HepG2 (cell line): ENCODE results near the gene RILP. TPM values are rescaled to one million over a fixed set of nuclear protein-coding genes. Genes with fewer than 3 reads are reported as not detected.
A peak's percentile ranks its signal among the peaks of the same experiment; 100 is the strongest.

ENCODE experiments used
- BORCS8-MEF2B ChIP-seq: sonication (generic); formaldehyde crosslinking; IDR thresholded peaks from 2 replicates; pipeline ENCODE4 v1.8.0; 2022; ENCODE audit warnings: mild to moderate bottlenecking, missing genetic modification reagents
- CREB1 ChIP-seq, 2 experiments: fragments of 450-650 bp in 1 of 2; IDR thresholded peaks; 2 replicates each; pipeline ENCODE4 v1.6.1; 2016 to 2017; ENCODE audit warnings: control low read depth in 1 of 2, mild to moderate bottlenecking in 1 of 2, missing compliant biosample characterization in 1 of 2, missing genetic modification characterization in 1 of 2
- FOXA1 ChIP-seq, 2 experiments: fragments of 450-650 bp in 1 of 2; sonication (generic) in 1 of 2; formaldehyde crosslinking in 1 of 2; IDR thresholded peaks; 2 replicates each; pipeline versions ENCODE4 v1.4.0 to v1.6.1; 2016 to 2020; ENCODE audit warnings: missing genetic modification reagents in 1 of 2
- FOXA3 ChIP-seq: IDR thresholded peaks from 2 replicates; pipeline ENCODE4 v1.6.1; 2016; ENCODE audit warnings: missing genetic modification reagents, missing compliant biosample characterization
- KLF16 ChIP-seq, 2 experiments: sonication (generic) in 1 of 2; formaldehyde crosslinking in 1 of 2; IDR thresholded peaks; 2 replicates each; pipeline versions ENCODE4 v1.6.1 to v1.8.0; 2016 to 2023; ENCODE audit warnings: missing genetic modification reagents in 2 of 2, missing compliant biosample characterization in 1 of 2
- MAFF ChIP-seq: IDR thresholded peaks from 2 replicates; pipeline ENCODE4 v1.6.1; 2011; ENCODE audit warnings: low read depth, low read length, improper control_type of control experiment
- PHB2 ChIP-seq: fragments of 450-650 bp; IDR thresholded peaks from 2 replicates; pipeline ENCODE4 v1.6.1; 2018; ENCODE audit not compliant: partially characterized antibody
- SCMH1 ChIP-seq: sonication (generic); formaldehyde crosslinking; IDR thresholded peaks from 2 replicates; pipeline ENCODE4 v1.9.0; 2021; ENCODE audit warnings: missing genetic modification reagents, mild to moderate bottlenecking, borderline replicate concordance
- ZFAT ChIP-seq: sonication (generic); formaldehyde crosslinking; conservative IDR thresholded peaks from 2 replicates; pipeline ENCODE4 v1.8.1; 2023; ENCODE audit warnings: missing genetic modification reagents, inconsistent platforms
- ZFP36 ChIP-seq: fragments of 150-350 bp; IDR thresholded peaks from 2 replicates; pipeline ENCODE4 v1.6.1; 2018; ENCODE audit warnings: borderline replicate concordance, low read length, low read depth; ENCODE audit not compliant: partially characterized antibody
- ZNF17 ChIP-seq: sonication (generic); formaldehyde crosslinking; IDR thresholded peaks from 2 replicates; pipeline ENCODE4 v1.5.0; 2020; ENCODE audit warnings: mild to moderate bottlenecking, missing genetic modification reagents
- ZNF24 ChIP-seq: fragments of 450-650 bp; IDR thresholded peaks from 2 replicates; pipeline ENCODE4 v1.6.1; 2017; ENCODE audit warnings: antibody characterized with exemption, mild to moderate bottlenecking
- ZNF878 ChIP-seq: sonication (generic); formaldehyde crosslinking; IDR thresholded peaks from 2 replicates; pipeline ENCODE4 v1.8.1; 2023; ENCODE audit warnings: mild to moderate bottlenecking, missing genetic modification reagents, moderate library complexity
- polyA plus RNA-seq, 8 experiments: library from polyadenylated mRNA; depleted of rRNA in 3 of 8; stranded (reverse) in 7 of 8; unstranded in 1 of 8; fragments of >200 nt; fragmentation: Illumina TruSeq in 4 of 8; extraction: Trizol in 4 of 8; gene quantifications; 2 replicates each; pipeline versions ENCODE4 v1.2.1 to v1.2.3, GENCODE V29; 2011 to 2016; ENCODE audit warnings: low read depth in 4 of 8, missing spikeins in 1 of 8, mixed read lengths in 1 of 8; ENCODE audit not compliant: insufficient read depth in 1 of 8
- total RNA-seq, 5 experiments: library from RNA; depleted of rRNA; stranded (reverse); fragments of >200 nt; fragmentation: Illumina TruSeq; extraction: Trizol; gene quantifications; 2 replicates each; pipeline ENCODE4 v1.2.3, GENCODE V29; 2016; ENCODE audit warnings: low read depth in 1 of 5
- TF ChIP-seq, protein P1 (sequence below): sonication (generic); formaldehyde crosslinking; IDR thresholded peaks from 2 replicates; pipeline ENCODE4 v1.5.0; 2020; ENCODE audit warnings: missing genetic modification reagents
- TF ChIP-seq, protein P2 (sequence below): sonication (generic); formaldehyde crosslinking; IDR thresholded peaks from 2 replicates; pipeline ENCODE4 v1.4.0; 2020; ENCODE audit warnings: missing genetic modification reagents; ENCODE audit errors: not compliant biosample characterization
- TF ChIP-seq, protein P3 (sequence below): sonication (generic); formaldehyde crosslinking; IDR thresholded peaks from 2 replicates; pipeline ENCODE4 v1.8.0; 2022; ENCODE audit warnings: missing genetic modification reagents, mild to moderate bottlenecking, inconsistent platforms, borderline replicate concordance
- TF ChIP-seq, protein P4 (sequence below): sonication (generic); formaldehyde crosslinking; IDR thresholded peaks from 2 replicates; pipeline ENCODE4 v1.4.0; 2020; ENCODE audit warnings: mild to moderate bottlenecking, missing genetic modification reagents, borderline replicate concordance
- TF ChIP-seq, protein P5 (sequence below): sonication (generic); formaldehyde crosslinking; conservative IDR thresholded peaks from 2 replicates; pipeline ENCODE4 v1.4.0; 2020; ENCODE audit warnings: mild to moderate bottlenecking, missing genetic modification reagents, moderate library complexity
- TF ChIP-seq, protein P6 (sequence below): sonication (generic); formaldehyde crosslinking; IDR thresholded peaks from 2 replicates; pipeline ENCODE4 v1.4.0; 2020; ENCODE audit warnings: missing genetic modification reagents

The RILP gene
- total and polyA plus RNA-seq, 2 of the 13 experiments (the other 11 are each of a cell fraction or from before 2014, with no cell fraction given), result 6.6 to 8.1 TPM

DNA sequence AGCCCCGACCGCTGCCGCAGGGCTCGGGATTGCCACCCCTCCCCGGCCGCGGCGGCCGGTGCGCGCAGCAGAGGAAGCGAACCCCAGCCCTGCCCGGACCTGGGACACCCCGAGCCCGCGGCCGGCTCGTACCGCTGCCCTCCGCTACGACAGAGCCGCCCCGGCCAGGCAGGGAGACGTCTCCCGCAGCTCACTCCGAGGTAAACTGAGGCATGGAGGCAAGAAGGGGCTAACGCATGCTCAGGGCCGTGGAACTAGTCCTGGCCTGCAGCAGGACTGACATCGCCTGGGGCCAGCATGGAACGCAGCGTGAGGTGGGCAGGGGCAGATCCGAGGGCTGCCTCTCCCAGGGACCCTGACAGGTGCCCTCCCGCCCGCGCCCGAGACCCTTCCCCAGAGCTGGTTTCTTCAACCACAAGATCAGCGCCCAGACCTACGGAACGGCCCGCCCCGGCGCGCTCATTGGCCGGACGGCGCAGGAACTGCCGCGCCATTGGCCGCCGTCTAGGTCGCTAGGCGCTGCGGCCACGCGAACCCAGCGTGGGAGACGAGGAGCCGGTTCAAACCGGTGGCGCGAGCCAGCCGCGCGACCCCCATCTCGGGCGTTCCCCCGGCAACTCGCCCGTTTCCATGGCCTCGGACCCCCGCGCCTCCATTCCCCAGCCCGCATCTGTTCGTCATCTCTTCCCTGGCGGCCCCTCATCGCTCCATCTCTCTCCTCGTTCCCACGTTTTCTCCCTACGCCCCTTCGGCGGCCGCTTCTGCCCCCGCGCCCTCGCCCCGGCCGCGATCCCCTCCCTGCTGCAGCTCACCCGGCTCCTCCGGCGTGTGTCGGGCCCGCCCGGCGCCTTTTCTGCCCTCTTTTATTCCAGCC is 21.4 kb downstream of the RILP start, which contains the start of gene SLC43A2 (continued):
- TF ChIP-seq ZNF878 (CRISPR knock-in tag) (no peak), ZNF17 (CRISPR knock-in tag) (no peak), SCMH1 (CRISPR knock-in tag) (no peak), FOXA3 (CRISPR knock-in tag) (no peak), MAFF (no peak), ZFAT (CRISPR knock-in tag) (no peak), BORCS8-MEF2B (no peak), KLF16 (CRISPR knock-in tag; IDR thresholded peaks at IDR 0.05) (no peak), CREB1 (IDR thresholded peaks at IDR 0.05) (no peak), CREB1 (CRISPR knock-in tag; IDR thresholded peaks at IDR 0.05) (no peak), PHB2 (no peak), ZNF24 (no peak), ZFP36 (no peak), FOXA1 (IDR thresholded peaks at IDR 0.05) (no peak), FOXA1 (CRISPR knock-in tag; IDR thresholded peaks at IDR 0.05) (0 out of 2 replicates have a peak, but pooled peaks have one; percentile 3)
- TF ChIP-seq, protein P1, sequence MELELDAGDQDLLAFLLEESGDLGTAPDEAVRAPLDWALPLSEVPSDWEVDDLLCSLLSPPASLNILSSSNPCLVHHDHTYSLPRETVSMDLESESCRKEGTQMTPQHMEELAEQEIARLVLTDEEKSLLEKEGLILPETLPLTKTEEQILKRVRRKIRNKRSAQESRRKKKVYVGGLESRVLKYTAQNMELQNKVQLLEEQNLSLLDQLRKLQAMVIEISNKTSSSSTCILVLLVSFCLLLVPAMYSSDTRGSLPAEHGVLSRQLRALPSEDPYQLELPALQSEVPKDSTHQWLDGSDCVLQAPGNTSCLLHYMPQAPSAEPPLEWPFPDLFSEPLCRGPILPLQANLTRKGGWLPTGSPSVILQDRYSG, result no peak
- TF ChIP-seq, protein P2, sequence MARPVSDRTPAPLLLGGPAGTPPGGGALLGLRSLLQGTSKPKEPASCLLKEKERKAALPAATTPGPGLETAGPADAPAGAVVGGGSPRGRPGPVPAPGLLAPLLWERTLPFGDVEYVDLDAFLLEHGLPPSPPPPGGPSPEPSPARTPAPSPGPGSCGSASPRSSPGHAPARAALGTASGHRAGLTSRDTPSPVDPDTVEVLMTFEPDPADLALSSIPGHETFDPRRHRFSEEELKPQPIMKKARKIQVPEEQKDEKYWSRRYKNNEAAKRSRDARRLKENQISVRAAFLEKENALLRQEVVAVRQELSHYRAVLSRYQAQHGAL (CRISPR knock-in tag), result peak; percentile 37
- TF ChIP-seq, protein P3, sequence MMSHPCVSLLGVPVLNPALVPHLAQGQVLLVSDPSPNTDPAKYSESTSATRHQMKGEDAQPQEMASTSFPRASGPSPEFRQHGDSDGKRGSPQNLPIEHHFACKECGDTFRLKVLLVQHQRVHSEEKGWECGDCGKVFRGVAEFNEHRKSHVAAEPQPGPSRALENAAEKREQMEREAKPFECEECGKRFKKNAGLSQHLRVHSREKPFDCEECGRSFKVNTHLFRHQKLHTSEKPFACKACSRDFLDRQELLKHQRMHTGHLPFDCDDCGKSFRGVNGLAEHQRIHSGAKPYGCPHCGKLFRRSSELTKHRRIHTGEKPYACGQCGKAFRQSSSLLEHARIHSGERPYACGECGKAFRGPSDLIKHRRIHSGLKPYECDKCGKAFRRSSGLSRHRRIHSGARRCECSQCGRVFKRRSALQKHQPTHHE (CRISPR knock-in tag), result no peak; the same call in 1 of the 2 replicates
- TF ChIP-seq, protein P4, sequence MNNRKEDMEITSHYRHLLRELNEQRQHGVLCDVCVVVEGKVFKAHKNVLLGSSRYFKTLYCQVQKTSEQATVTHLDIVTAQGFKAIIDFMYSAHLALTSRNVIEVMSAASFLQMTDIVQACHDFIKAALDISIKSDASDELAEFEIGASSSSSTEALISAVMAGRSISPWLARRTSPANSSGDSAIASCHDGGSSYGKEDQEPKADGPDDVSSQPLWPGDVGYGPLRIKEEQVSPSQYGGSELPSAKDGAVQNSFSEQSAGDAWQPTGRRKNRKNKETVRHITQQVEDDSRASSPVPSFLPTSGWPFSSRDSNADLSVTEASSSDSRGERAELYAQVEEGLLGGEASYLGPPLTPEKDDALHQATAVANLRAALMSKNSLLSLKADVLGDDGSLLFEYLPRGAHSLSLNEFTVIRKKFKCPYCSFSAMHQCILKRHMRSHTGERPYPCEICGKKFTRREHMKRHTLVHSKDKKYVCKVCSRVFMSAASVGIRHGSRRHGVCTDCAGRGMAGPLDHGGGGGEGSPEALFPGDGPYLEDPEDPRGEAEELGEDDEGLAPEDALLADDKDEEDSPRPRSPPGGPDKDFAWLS (CRISPR knock-in tag), result no peak
- TF ChIP-seq, protein P5, sequence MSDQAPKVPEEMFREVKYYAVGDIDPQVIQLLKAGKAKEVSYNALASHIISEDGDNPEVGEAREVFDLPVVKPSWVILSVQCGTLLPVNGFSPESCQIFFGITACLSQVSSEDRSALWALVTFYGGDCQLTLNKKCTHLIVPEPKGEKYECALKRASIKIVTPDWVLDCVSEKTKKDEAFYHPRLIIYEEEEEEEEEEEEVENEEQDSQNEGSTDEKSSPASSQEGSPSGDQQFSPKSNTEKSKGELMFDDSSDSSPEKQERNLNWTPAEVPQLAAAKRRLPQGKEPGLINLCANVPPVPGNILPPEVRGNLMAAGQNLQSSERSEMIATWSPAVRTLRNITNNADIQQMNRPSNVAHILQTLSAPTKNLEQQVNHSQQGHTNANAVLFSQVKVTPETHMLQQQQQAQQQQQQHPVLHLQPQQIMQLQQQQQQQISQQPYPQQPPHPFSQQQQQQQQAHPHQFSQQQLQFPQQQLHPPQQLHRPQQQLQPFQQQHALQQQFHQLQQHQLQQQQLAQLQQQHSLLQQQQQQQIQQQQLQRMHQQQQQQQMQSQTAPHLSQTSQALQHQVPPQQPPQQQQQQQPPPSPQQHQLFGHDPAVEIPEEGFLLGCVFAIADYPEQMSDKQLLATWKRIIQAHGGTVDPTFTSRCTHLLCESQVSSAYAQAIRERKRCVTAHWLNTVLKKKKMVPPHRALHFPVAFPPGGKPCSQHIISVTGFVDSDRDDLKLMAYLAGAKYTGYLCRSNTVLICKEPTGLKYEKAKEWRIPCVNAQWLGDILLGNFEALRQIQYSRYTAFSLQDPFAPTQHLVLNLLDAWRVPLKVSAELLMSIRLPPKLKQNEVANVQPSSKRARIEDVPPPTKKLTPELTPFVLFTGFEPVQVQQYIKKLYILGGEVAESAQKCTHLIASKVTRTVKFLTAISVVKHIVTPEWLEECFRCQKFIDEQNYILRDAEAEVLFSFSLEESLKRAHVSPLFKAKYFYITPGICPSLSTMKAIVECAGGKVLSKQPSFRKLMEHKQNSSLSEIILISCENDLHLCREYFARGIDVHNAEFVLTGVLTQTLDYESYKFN (CRISPR knock-in tag), result no peak; the same call in 1 of the 2 replicates
- TF ChIP-seq, protein P6, sequence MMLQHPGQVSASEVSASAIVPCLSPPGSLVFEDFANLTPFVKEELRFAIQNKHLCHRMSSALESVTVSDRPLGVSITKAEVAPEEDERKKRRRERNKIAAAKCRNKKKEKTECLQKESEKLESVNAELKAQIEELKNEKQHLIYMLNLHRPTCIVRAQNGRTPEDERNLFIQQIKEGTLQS, result no peak
